Endothelial cell (in vitro differentiated cells): Measurements from ENCODE around the gene H1-8. TPM values are rescaled to one million over a fixed set of nuclear protein-coding genes. Genes with fewer than 3 reads are reported as not detected.
A peak's percentile ranks its signal among the peaks of the same experiment; 100 is the strongest.

Source experiments
- DNase-seq: peaks from one replicate; pipeline ENCODE4 v3.0.0; 2021; ENCODE audit warnings: low spot score
- H3K27ac Mint-ChIP-seq: one replicate; pipeline ENCODE4 v1.8.0; 2021; ENCODE audit warnings: mixed read lengths, inconsistent platforms; ENCODE audit not compliant: unreplicated experiment
- H3K27me3 Mint-ChIP-seq: one replicate; pipeline ENCODE4 v1.8.0; 2021; ENCODE audit warnings: mild to moderate bottlenecking, moderate library complexity, mixed read lengths, inconsistent platforms; ENCODE audit not compliant: unreplicated experiment
- H3K36me3 Mint-ChIP-seq: one replicate; pipeline ENCODE4 v1.8.0; 2021; ENCODE audit warnings: mild to moderate bottlenecking, low read depth, mixed read lengths, inconsistent platforms; ENCODE audit not compliant: unreplicated experiment
- H3K4me1 Mint-ChIP-seq: one replicate; pipeline ENCODE4 v1.8.0; 2021; ENCODE audit warnings: mild to moderate bottlenecking, mixed read lengths, inconsistent platforms; ENCODE audit not compliant: unreplicated experiment
- H3K4me3 Mint-ChIP-seq: one replicate; pipeline ENCODE4 v1.8.0; 2021; ENCODE audit warnings: mild to moderate bottlenecking, mixed read lengths, inconsistent platforms; ENCODE audit not compliant: unreplicated experiment
- H3K9me3 Mint-ChIP-seq: one replicate; pipeline ENCODE4 v1.8.0; 2021; ENCODE audit warnings: mixed read lengths, inconsistent platforms; ENCODE audit not compliant: unreplicated experiment
- total RNA-seq: library from RNA; stranded (reverse); fragmentation: NEBNext Ultra II Directional; extraction: Animal tissue kit (Norgen Biotek cat#: 25700); gene quantifications from one replicate; pipeline ENCODE4 v1.2.1, GENCODE V29; 2021; ENCODE audit not compliant: unreplicated experiment
- TF ChIP-seq, protein P1 (sequence below): fragments of 200-600 bp; sonication (generic); IDR thresholded peaks from one replicate; pipeline ENCODE4 v1.5.0; 2021; ENCODE audit warnings: antibody characterized with exemption; ENCODE audit not compliant: unreplicated experiment

Gene H1-8
- total RNA-seq, 1 donor from 2014 or later: 2.7 TPM

- Mint-ChIP-seq H3K4me1 (peaks cover 30% of the 10 kb centered on the region), H3K27ac (peak overlapping the region; percentile 75), H3K4me3 (peak overlapping the region; percentile 62), H3K36me3 (peaks cover 50% of the 10 kb centered on the region), H3K27me3 (peaks cover 24% of the 10 kb centered on the region), H3K9me3 (no peaks in the 10 kb centered on the region)
- DNase-seq: no peak
- TF ChIP-seq, protein P1, sequence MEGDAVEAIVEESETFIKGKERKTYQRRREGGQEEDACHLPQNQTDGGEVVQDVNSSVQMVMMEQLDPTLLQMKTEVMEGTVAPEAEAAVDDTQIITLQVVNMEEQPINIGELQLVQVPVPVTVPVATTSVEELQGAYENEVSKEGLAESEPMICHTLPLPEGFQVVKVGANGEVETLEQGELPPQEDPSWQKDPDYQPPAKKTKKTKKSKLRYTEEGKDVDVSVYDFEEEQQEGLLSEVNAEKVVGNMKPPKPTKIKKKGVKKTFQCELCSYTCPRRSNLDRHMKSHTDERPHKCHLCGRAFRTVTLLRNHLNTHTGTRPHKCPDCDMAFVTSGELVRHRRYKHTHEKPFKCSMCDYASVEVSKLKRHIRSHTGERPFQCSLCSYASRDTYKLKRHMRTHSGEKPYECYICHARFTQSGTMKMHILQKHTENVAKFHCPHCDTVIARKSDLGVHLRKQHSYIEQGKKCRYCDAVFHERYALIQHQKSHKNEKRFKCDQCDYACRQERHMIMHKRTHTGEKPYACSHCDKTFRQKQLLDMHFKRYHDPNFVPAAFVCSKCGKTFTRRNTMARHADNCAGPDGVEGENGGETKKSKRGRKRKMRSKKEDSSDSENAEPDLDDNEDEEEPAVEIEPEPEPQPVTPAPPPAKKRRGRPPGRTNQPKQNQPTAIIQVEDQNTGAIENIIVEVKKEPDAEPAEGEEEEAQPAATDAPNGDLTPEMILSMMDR: no peak
Measured at GRCh38 chr3:129587566-129588210, 44.7 kb downstream of the H1-8 start.

DNA sequence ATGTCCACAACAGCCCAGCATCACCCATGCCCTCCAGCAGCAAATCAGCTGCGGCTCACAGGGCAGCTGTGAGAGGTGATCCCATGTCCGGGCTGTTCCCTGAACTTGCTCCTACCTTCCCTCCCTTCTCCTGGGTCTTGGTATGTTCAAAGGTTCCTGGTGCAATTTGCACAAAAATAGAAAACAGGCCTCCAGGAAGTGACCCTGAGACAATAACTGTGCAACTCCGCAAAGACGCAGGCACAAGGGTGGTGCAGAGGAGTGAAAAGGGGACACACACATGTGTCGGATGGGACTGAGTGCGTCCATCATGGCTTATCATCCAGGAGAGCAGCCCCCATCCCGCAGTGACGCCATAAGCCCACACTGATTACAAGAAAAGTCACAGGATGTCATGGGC, 47.2 kb downstream of the H1-8 start:
- TF ChIP-seq, protein P1: no peak
- Mint-ChIP-seq H3K36me3 (peaks cover 38% of the 10 kb centered on the region), H3K4me1 (peaks cover 49% of the 10 kb centered on the region), H3K27ac (peak overlapping the region; percentile 61), H3K9me3 (no peaks in the 10 kb centered on the region), H3K4me3 (peak overlapping the region; percentile 62), H3K27me3 (peaks cover 13% of the 10 kb centered on the region)
- DNase-seq: no peak

DNA sequence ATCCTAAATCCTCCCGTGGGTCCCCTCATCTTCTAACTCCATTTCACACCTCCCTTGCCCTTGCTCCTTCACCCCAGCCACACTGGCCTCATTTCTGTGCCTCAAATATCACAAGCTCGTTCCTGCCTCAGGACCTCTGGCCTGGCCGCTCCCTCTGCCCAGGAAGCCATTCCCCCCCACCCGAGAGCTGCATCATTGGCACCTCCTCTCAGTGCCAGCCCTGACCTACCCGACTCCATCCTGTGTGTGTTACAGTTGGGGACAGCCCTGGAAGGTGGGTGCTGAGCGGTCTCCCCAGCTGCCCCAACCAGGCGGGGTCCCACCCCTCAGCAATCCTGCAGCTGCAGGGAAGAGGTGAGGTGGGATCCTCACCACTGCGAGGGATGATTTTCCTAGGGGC, 49.0 kb downstream of the H1-8 start:
- Mint-ChIP-seq H3K4me3 (peak overlapping the region; percentile 83), H3K4me1 (peaks cover 61% of the 10 kb centered on the region), H3K9me3 (no peaks in the 10 kb centered on the region), H3K36me3 (peaks cover 28% of the 10 kb centered on the region), H3K27me3 (peaks cover 5% of the 10 kb centered on the region), H3K27ac (peak overlapping the region; percentile 81)
- no peak for DNase-seq
- TF ChIP-seq, protein P1: no peak

DNA sequence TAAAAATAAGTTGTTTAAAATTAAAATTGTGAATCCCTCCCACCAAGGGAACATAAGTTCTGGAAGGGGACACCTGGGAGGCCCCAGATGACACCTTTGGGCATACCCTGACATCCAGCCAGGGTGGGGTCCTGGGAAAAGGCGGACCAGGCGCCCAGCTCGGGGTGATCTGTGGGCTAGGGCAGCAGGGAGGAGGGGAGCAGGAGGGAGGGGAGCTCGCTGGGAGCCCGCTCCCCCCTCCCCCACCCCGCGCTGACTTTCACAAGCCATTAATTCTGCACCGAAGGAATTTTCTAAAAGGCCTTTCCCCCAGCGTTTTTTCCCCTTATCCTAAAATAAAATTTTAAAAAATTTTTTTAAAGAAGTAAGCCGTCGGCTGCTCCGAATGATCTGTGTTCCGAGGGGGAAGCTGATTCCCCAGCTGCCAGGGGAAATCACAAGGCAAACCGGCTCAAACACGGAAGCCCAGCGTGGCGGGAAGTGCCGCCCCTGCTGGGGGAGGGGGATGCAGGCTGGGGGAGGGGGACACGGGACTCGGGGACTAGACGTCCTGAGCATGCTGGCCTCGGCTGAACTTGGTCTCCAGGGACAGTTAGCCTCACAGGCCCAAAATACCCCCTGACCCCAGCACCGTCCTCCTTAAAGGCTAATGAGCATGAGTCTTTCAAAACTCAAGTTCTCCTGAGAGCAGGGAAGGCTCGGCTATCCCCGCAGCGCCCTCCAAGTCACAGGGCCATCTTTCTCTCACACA, 49.6 kb downstream of the H1-8 start:
- H3K4me1 Mint-ChIP-seq: peaks cover 67% of the 10 kb centered on the region
- TF ChIP-seq, protein P1: no peak
- H3K27ac Mint-ChIP-seq: peak overlapping the region; percentile 87

GRCh38 chr3:129593230-129593594, 50.2 kb downstream of the H1-8 start:
- Mint-ChIP-seq H3K4me1 (peaks cover 69% of the 10 kb centered on the region), H3K27me3 (peaks cover 8% of the 10 kb centered on the region), H3K36me3 (peaks cover 22% of the 10 kb centered on the region), H3K27ac (peak overlapping the region; percentile 87), H3K4me3 (peak overlapping the region; percentile 53), H3K9me3 (no peaks in the 10 kb centered on the region)
- TF ChIP-seq, protein P1: no peak
- no peak for DNase-seq

More for the DNA sequence above, 49.6 kb downstream of the H1-8 start:
- peaks cover 5% of the 10 kb centered on the region for H3K27me3 Mint-ChIP-seq
- H3K4me3 Mint-ChIP-seq: peak overlapping the region; percentile 53
- peaks cover 25% of the 10 kb centered on the region for H3K36me3 Mint-ChIP-seq
- no peaks in the 10 kb centered on the region for H3K9me3 Mint-ChIP-seq
- DNase-seq: peak; percentile 72
